Fibroblast of skin of right quadriceps (primary cell): ENCODE data around the gene CFAP97D1.

Experiments used
- DNase-seq: peaks from one replicate; pipeline ENCODE4 v3.0.0-alpha.2; 2013

The CFAP97D1 gene

GRCh38 chr17:43780135-43780534 is at the start of gene CFAP97D1:
Gene CFAP97D1 (plus strand): TSS chr17:43780435. CDS start chr17:43780463, 28 bp downstream.
- DNase-seq = no peak

- DNase-seq = peak; percentile 94
Measured at GRCh38 chr17:43732958-43733357, 47.3 kb upstream of the CFAP97D1 start.

- no peak for DNase-seq
Measured at GRCh38 chr17:43733956-43734355, 46.3 kb upstream of the CFAP97D1 start.

DNA sequence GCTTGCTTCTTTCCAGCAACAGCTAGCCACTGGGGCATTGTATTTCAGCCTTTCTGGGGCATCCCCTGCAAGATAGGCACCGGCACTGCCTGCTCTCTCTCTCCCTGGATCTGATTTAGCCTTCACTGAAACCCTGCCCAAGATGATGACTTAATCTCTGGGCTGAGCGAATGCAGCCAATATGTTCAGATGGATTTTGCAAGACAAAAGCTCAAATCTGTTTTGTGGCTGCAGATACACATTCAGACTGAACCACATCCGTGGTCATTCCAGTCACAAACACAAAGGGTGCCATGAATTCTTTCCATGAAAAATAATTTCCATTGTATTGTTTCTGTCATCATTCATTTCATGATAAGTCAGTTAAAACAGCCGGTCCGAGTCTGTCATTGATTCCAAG is 45.9 kb upstream of the CFAP97D1 start:
- DNase-seq = peak; percentile 89

GRCh38 chr17:43736389-43736788 is 43.8 kb upstream of the CFAP97D1 start:
- peak; percentile 34 for DNase-seq

- no peak for DNase-seq
Measured at GRCh38 chr17:43737722-43738121, 42.5 kb upstream of the CFAP97D1 start.

DNA sequence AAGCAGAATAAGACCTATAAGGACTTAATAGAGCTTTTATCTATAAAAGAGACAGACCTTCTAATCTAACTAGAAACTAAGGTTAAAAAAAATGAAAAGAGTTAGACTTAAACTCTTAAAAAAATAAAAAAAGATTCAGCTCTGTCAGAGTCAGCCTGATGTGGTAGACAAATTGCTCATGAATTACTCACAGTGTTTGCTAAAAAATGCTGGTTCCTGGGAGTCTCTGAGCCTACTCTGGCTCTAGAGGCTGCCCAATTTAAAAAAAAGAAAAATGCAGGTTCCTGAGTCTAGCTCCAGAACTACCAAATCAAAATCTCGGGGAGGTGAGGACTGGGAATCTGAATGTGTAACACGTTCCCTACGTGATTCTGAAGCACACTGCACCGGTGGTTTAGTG is 39.7 kb upstream of the CFAP97D1 start:
- DNase-seq = peak; percentile 57

- DNase-seq = no peak
Measured at GRCh38 chr17:43741636-43742035, 38.6 kb upstream of the CFAP97D1 start.

- no peak for DNase-seq
Measured at GRCh38 chr17:43745541-43745940, 34.7 kb upstream of the CFAP97D1 start.

GRCh38 chr17:43750153-43750552 is 30.1 kb upstream of the CFAP97D1 start:
- DNase-seq = no peak

GRCh38 chr17:43753493-43754129 is 26.6 kb upstream of the CFAP97D1 start:
- DNase-seq = peak; percentile 52

DNA sequence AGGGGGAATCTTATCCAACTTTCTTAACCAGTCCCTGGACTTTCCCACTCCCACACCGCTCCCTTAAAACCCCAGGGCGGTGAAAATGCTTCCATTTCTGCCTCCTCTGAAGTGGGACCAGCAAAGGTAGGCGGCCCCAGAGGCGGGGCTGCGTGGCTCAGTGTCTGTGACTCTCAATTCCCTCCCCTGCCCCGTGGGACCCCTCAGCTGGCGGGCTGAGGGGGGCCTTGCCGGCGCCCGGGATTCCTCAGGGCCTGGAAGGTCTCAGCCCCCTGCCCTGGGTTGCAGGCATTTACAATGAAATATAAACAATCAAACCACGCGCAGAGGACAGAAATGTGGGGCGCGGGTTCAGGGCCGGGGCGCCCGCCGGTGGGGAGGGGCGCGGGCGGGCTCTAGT is 25.3 kb upstream of the CFAP97D1 start:
- no peak for DNase-seq

DNA sequence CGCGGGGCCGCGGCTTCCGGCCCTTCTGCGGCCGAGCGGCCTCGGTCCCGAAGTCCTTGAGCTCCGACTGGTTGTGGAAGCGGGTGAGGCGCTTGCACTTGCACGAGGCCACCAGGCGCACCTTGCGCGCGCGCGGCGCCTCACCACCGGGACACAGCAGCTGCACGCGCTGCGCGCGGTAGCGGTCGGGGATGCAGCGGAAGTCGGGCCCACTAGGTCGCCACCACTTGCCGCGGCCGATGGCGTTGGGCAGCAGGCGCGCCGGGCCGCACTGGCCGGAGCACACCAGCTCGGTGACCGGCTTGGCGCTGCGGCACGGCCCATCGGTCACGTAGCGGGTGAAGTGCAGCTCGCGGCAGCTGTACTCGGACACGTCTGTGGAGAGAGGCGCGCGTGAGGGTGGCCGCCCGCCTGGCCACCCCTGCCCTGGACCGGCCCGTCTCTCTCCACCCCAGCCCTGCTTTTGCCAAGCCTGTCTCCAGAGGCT is 24.8 kb upstream of the CFAP97D1 start:
- DNase-seq = no peak

GRCh38 chr17:43756201-43756600 is 24.0 kb upstream of the CFAP97D1 start:
- DNase-seq = no peak

GRCh38 chr17:43757171-43757660 is 23.0 kb upstream of the CFAP97D1 start:
- no peak for DNase-seq

DNA sequence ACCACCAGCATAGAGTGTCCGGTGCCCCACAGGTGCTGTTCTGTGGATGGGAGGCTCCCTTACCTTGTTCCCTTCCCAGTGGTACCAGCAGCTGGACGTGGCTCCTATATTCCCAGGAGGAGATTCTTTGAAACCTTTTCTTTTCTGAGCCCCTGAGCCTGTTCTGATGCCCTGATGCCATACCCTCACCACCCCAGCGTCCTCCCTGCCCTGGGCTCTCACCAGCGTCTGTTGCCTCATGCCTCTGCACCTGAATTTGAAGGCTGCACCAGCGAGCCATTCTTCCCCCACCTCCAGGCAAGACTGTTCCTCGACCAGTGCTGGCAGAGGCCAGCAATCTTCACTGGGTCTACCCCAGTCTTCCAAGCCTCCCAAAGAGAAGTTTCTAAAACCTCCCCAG is 22.1 kb upstream of the CFAP97D1 start:
- no peak for DNase-seq

GRCh38 chr17:43758497-43759174 is 21.6 kb upstream of the CFAP97D1 start, which contains the start of gene SOST:
Gene SOST (minus strand): TSS chr17:43758791. CDS start chr17:43758741, 50 bp downstream.
- no peak for DNase-seq

DNA sequence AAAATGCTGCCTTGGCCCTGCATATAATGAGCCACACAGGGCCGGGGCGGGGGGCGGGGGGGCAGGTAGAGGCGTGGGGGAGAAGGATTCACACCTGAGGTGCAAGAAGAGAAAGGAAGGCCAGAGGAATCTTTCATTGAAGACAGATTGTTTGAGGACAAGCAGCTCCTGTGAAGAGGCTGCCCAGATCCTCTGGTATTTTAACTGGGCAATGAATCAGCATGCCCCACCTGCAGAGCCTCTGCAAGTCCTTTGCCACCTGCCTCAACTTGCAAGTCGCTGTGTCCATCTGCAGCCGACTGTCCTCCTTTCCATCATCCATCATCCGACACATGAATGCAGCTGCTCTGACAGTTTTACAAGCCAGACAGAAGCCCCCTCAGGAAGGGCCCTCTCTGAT is 20.4 kb upstream of the CFAP97D1 start:
- no peak for DNase-seq

DNA sequence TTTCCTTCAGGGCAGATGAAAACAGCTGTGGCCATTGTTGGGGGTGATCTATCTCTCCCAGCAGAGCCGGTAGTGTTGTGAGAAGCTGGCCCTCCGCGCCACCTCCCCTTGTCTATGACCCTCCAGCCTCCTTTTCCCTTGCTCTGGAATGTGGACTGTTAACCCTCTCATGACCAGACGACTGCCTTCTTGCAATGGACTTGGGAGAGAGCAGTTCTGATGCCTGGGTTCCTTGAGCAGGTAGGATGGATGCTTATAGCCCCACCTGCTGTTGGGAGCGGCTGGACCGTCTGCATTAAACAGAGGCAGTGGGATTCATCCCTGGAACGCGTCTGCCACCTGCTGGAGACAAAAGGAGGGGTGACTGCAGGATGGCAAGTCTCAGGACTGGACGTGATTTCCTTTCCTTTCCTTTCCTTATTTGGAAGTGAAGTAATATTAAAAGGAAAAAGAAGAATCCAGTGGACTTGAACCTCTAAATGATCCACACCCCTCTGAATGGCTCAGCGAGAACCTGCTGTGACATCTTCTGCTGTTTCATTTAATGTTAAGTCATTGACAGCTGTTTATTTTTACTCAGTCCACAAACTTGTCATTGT is 19.9 kb upstream of the CFAP97D1 start:
- peak; percentile 88 for DNase-seq

DNA sequence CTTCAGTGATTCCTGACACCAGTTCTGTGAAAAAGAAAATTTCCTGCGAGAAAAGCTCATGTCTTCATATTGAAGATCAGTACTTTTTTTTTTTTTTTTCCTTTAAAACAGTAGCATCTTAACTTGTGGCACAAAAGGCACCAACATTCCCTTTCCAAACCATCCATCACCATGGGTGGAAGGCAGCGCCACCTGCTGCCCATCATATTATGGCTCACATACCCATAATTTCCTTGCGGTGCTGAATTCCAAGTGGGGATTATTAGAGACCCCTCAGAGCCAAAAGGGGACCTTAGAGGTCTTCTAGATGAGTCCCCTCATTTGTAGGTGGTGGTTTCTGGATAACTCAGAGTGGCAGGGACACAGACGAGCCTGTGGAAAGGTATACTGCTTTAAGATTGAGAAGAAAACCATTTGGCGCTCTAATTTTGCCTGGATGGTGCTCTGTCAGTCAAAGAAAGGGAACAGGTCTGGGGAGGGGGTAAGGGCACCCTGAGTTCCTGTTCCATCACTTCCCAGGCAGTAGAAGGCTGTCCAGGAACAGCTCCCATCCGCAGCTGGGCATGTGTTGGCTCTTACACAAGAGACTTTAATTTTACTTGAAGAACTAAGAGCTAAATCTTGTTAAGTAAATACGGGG is 13.7 kb upstream of the CFAP97D1 start:
- peak; percentile 43 for DNase-seq

DNA sequence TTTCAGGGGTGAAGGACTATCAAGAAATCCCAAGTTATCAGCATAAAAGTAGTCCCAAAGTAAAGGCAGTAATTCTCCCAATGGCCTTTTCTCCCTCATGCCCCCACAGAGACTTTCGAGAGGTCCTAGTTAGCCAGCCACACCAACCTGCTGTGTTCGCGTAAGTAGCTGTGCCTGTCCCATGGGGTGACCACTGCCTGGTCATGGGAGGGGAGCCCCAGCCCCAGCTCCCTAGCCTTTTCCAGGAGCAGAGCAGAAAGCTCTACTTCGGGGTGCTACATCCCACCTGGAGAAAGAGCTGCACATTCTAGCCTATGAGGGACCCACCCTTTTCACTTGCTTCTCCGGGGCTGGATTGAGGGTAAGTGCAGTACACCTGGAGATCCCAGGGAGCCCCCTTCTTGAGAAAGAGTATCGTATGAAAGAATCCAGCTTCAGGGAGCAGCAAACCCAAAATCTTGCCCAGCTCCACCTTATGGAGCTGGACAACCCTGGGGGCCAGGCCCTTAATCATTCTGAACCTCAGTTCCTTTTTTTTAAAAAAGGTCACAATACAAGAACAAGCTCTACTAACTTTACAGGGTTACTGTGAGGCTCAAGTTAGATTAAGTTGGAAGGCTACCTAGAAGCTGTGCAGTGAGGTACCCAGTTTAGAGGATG is 13.1 kb upstream of the CFAP97D1 start:
- DNase-seq = no peak

DNA sequence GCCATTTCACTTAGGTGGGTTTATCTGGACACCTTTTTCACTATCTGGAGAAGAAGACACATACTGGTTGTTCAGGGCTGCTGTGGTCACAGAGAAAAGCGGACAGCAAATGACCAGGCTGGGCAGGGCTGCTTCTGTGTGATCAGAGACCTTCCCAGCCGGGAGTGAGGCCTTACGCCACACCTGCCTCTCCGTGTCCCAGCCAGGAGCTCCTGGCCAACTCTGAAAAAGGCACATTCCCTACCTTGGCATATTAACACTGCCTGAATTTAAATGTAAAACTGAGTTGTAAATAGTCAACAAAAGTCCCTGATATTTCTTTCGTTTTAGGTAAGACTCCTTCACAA is 12.5 kb upstream of the CFAP97D1 start:
- no peak for DNase-seq

DNA sequence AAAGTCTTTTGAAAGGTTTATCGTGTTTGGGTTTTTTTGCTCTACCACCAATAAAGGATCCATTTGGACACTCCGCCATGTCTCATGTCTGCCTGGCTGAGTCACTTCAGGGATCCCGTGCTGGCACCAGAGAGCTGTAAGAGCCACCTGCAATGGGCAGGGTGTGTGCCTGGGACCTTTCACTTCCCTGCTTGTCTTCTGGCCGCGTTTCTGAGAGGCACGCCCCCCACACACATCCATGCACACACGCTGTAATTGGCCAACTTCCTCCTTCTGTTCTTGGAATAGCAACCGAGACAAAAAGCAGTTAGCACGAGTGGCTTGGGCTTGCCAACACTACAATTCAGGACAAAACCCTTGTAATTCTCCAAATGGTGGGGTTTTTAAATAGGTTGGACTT is 11.9 kb upstream of the CFAP97D1 start:
- no peak for DNase-seq
